ENCODE data around the gene FSTL4.

Gene FSTL4

DNA sequence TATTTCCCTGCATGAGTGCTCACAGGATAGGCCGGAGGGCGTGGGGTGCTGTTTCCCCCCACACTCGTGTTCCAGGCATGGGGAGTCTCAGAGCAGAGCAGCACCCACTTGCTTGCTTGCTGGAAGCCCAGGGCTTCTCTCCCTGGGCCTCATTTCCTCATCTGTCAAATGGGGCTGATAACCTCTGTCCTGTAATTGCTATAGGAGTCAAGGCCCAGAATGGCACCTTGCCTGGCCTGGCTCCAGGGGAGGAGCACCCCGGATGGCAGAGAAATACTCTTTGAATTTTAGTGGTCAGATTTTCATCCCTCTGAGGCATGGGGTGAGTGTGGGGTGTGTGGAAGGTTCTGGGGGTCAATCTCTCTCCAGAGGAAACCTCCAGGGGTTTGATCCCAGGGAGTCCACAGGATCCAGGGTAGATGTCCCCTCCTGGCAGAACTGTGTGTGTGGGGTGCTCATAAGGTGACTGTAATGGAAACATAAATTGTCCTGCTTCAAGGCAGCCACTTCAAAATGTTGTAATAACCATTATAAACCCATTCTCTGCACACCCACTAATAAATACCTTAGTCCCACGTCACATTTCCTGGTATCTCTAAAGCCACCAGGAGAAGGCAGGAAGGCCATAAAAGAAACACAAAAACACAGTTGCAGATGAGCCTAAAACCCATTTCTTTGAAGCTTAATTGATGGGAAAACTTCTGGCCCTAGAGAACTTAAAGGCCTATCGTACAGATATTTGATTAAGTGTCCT is 272.2 kb downstream of the FSTL4 start:
- DNase-seq: no peak
- no peak for ATAC-seq

DNA sequence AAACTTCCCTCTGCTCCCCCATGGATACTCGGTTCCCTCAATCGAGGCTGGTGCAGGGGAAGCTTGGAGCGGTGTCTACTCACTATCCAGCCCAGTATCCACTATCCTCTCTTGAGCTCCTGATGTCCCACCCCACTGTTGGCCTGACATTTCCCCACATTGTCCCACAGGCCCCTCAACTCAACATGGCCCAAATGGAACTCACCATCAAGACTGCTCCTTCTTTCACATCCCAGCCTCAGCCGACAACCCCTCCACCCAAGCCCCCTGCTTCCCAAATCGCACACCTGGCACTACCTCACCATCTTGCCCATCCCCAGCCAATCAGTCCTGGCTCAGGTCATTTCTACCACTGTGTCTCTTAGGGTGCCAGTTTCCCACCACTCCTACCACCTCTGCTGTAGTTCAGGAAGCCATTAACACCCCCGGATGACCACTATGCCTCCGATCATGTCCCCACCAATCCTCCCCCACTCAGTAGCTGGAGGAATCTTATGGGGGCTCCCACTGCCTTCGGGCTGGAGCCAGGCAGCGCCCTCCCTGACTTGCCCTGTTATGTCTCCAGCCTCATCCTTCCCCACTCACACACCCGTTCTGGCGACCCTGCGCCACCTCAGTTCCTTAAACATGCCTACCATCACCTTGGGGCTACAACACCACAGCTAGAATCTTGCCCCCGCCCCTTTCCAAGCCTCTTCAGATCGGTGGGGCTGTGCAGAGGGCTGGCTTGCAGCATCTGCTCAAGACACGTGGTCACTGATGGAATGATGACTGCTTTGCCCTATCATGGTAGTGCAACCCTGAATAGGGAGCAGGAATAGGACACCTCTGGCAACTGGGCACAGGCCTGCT is 273.6 kb downstream of the FSTL4 start:
- ATAC-seq: no peak

DNA sequence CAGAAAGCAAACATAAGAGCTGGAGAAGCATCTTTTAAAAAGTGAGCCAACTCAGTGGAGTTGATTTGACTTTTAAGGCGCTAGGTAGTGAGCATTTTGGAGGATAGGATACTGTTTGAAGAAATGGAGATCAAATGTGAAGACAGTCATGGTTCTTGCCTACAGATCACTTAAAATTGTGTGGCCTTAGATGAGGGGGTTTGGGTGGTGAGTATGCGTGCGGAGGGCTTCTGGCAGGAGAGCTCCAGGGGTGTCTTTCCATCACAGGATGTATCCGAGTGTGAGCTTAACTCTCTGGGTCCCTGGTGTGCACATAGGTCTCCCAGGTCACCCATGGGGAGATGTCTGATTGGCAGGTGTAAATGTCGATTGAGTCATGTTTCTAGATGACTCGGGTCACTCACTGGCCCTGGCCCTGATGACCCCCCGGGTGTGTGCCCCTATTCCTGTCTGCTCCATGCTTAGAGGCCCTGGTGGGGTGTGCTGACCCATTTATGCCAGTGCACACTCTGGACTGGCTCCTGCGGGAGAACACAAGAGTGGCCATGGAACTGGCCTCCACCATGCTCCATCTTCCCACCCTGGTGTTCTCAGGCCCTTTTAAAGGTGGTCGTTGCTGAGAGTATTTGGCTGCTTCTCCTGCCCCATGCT is 274.4 kb downstream of the FSTL4 start:
- DNase-seq (no peak), ATAC-seq (no peak)

More for the DNA sequence above, 273.6 kb downstream of the FSTL4 start:
- no peak for DNase-seq

DNA sequence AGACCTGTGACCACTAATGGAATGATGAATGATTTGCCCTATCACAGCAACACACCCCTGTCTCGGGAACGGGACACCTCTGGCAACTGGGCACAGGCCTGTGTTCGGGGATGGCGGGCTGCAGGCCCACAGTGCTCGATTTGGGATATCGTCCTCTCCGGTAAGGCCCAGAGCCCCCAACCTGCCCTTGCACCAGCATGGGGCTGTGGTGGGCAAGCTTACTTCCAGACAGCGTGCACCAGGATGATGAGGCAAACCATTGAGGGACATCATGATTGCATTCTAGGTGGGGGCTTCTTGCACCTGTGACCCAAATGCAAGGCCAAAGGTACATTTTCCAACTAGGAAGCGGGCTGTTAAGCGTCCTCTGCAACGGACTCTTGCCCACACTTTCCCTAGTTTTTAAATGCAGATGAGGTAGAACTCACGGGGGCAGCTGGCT is 275.4 kb downstream of the FSTL4 start:
- no peak for DNase-seq
- ATAC-seq: no peak

DNA sequence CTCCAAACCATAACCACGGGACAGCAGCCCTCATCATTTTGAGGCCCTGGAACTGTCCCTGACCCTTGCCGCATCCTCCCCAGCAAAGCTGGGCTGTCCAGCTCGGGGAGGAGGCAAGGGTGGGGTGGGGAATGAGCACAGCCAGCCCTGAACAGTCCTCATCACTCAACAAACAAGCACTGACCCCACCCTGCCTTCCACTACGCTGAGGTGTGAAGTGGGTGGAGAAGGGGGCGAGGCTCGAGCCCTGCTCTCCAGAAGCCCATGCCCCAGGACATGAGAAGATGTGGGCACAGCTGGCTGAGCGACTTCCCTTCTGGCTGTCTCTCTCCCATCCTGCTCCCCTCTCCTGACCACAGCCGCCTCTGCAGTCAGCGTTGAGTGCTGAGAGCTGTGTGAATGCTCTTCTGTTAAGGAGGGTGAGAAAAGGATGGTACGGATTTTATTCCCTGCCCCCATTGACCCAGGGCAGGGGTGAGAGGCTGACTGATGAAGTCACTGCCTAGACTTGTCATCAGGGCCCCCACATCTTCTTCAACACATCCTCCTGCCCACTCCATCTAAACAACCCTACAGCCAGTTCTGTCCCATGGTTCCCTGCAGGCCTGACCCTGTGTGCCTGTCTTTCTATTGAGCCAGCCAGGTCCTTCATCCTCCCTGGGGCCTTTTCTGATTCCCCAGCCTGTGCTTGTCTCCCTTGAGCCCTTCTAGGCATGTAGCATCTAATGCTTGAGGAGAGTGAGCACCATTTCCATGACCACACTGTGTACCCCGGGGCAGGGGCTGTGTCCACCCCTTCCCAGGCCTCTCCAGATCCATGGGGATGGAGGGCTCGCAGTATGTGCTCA is 276.0 kb downstream of the FSTL4 start:
- peak; percentile 12 for ATAC-seq
- no peak for DNase-seq

DNA sequence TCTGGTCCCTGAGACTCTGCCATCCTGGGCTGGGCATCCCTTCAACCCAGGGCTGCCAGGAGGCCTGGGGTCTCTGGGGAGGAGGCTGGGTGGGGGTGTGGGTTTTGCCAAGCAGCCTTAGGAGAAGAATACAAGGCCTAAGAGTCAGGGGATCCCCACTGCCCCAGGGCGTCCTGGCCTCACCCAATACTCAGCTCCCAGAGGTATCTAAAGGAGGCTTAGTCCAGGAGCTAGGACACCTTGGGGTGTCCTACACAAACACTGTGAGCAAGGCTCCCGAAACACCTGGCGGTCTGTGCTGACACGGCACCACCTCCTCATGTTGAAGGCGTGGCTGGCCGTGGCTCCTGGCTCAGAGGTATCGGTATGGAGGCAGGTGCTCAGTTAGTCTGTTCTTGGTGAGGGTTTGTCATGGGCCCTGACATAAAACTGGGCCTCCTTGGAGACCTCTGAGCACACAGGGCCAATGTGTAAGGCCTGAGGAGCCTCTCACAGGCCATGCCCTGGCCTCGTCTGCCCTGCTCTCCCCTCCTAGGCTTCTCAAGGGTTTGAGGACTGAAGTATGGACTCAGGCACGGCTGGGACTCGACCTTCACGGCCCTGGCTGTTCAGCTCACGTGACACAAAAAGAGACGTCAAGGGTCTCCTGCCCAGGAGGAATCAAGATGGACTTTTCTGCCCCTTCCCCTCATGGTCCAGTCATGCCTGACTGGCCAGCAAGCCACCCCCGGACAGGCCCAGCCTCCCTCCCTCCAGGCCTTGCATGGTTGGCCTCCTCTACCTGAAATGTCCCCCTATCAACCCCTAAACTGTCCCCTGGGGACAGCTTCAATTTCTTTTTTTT is 277.3 kb downstream of the FSTL4 start:
- DNase-seq: no peak
- no peak for ATAC-seq

DNA sequence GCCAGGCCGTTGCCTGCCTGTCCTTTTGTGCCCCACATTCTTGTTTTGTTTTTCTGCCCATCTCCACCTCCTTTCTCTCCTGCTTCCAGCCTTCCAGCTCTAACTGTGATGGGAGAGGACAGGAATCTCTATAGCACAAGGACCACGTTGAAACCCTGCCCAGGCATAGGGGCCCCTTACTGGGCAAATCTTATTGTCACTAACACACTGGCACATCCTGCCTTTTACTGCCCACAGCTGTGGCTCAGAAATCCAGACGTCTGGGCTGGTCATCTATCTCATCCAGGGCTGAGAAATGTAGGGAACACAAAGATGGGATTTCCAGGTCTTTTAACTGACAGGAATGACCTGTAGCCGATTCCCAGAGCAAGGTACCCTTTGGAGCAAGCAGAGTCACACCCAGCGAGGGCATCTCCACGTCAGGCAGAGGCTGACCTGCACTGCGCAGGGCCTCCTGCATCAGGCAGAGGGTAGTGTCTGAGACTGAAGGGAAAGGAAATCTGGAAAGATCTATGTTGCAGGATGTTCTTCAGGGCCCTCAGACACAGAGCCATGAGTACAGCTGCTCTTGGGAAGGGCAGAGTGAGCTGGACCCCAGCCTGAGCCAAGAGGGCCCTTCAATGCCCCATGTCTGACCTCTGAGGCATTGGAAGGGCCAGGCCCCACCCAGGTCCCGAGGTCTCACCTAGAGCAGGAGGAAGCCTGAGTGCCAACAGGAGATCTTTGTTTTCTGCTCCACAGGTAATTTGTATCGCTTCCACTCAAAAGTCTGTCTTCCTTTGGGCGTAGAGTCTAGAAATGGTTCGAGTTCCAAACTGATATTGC is 278.8 kb downstream of the FSTL4 start:
- DNase-seq: no peak
- ATAC-seq: no peak

DNA sequence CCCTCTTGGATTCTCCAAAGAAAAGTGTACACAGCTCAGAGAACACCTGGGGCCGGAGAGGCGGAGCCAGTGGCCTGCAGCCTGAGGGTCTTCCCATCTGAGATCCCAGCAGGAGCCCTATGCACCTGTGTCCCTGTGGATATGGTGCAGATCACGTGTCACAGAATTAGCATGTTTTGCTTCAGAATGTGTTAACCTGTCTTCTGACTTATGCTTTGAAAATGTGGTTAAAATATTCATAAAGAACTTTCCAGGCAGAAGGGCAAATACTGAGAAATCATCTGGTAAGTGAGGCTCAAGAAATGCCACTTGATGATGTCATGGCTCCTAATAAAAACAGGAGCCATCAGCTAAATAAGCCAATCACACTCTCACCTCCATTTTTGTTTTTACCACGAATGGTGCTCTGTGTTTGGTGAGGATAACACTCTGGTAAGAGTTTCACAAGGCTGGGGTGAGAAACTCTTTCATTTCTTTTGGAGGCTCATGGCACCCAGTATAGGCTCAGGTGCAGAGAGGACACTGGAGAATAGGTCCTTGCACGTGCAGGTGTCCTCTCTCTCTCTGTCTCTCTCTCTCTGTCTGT is 279.8 kb downstream of the FSTL4 start:
- peak; percentile 66 for ATAC-seq
- no peak for DNase-seq

DNA sequence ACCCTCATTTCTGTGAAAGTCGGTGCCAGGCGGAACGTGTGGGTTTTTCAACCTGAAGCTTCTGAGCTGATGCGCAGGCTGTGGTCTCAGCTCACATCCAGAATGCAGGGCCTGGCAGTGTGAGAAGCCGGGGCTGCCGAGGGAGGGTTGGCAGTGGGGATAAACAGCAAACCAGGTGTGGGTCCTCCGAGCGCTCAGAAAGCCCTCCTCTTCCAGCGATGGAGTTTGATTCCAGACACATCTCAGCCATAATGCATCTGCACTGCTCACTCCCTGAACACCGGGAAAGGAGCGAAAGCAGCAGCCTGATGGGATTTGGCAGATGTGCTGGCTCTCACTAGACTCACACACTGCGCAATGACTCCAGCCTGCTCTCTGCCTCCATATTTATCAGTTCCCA is 280.4 kb downstream of the FSTL4 start:
- ATAC-seq (no peak), DNase-seq (no peak)

DNA sequence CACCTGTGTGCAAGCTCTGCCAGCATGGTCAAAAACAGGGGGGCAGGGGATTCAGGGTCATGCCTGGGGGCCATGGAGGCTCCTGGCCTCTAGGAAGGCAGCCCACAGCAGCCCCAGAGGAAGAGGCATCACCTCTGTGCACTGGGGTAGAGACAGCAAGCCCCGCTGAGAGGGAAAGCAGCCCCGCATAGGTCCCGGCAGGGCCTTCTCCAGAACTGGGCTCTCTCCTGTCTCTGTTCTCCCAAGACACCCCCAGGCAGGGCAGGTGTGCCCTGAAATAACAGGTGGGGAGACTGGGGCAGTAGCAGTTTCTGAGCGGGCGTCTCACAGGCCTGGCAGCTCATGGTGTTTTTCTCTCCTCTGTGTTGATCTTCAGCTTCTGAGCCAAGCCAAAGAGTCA is 281.4 kb downstream of the FSTL4 start:
- ATAC-seq: no peak
- DNase-seq: no peak

DNA sequence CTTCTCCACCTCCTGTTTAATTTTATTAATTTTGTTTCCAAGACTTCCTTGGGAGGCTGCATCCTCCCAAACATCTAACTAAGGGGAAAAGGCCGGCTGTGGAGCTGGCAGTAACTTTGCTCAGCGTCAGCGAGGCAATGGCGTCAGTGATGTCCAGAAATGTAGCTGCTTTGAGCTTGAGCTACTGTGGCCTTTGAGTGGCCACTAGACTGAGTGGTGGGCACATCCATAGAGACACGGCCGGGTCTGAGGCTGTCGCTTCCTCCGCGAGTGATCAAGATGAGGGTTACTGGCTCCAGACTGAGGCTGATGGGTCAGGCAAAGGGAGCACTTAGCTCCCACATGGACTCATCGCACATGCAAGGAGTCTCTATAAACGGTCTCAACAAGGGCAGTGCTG is 283.5 kb downstream of the FSTL4 start:
- ATAC-seq: no peak
- DNase-seq: no peak

DNA sequence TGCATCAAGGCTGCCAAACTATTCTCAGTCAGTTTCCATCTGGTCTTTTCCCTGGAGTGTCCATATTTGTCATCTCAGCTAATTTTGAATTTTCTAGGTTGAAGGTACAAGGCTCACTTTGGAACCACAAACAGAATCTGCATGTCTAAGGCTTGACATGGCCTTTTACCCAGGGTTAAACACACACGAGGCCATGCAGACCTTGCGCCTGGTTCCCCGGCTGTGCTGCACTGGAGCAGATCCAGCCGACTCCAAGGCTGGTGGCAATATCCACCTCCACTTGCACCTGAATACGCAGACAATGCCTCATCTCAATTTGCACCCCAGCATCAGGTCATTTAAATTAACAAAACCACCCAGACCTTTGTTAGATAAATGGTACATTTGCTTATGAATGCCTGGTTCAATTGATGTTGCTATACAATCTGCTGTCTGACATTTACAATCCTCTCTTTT is 284.4 kb downstream of the FSTL4 start:
- no peak for ATAC-seq
- DNase-seq: no peak

DNA sequence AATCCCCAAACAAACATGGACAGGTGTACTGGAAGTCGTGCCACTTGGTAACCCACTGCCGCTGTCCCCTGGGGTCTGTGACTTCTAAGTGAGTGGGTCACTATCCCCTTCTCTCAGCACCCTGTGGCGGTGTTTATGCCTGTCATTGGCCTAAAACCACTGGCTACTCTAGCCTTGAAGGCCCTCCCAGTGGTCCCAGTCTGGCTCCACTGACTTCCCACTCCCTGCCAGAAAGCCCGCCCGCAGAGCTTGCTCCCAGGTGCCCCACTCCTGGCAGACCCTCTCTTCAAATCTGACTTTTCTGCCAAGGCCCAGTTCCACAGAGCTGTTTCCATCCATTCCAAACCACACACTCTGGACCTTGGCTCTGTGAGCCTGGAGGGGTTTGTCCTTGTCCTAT is 286.0 kb downstream of the FSTL4 start:
- DNase-seq: no peak
- no peak for ATAC-seq

DNA sequence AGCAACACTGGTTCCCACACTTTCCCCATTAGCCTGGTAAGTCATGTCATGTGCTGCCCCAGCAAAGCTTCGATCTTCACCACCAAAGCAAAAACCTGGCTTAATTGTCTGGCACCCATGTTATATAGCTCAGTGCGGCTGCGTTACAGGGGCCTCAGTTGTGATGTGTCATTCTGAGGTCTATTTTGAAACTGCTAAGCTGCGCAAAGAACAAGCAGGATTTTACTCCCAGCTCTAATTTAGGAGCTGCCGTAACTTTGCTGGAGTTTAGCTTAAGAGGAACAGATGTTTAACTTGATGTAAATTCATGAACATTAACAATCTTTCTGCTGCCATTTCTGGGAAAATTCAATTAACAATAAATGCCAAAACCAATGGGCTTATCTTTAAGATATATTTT is 286.5 kb downstream of the FSTL4 start:
- ATAC-seq (no peak), DNase-seq (no peak)

DNA sequence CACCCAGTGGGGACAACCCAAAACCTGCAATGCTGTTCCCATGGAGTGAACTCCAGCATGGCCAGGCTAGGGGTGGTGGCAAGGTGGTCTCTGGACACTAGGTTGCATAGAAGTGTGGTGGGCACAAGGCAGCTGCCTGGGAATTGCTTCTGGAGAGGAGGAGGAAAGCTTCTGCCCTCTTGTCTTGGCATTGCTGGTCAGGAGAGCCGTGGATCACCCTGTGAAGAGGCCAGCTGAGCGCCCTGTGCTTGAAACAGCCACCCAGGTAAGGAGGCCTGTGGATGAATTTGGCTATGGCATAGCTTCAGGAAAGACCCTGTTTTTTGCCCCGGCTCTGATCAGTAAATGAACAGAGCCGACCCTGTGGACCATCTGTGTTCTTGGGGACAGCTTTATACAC is 287.4 kb downstream of the FSTL4 start:
- DNase-seq: no peak
- ATAC-seq: no peak

DNA sequence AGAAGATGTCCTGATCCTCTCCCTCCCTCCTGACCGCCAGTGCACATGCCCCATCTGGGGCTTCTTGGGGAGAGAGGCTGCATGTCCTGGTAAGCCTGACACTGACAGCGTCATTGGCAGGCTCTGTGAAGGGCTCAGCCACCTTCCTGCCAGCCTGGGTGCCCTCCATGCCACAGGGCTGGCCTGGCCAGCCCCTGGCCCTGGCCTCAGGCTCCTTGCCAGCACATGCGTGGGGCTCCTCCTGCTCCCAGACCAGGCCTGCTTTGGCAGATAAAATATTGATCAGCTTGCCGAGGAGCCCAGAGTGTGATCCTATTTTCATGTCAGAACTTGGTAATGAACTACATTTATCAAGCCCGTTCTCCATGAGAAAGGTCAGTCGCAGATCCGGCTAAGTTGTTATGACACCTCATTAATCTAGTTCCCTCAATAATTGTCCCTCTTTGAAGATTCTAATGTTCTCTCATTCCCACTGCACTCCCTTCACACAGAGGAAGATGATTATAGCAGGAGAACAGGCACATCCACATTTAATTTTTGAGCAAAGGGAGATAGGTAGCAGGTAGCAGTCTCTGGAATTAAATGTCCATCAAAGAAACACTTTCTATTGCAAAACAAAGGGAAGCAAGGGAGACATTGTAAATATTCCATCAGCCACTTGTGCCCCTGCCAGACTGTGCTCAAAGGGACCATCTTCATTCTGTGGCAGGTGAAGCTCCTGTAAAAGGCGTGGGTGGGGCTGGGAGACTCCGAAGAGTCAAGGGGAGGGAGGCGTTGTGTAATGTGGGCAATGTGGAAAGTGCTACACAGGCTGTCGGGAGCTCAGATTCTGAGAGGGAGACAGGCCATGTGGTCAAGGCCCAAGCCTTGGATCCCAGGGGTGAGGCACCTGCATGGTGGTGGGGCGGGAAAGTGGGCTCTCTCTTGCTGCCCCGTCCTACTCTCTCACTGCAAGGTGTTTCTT is 288.6 kb downstream of the FSTL4 start:
- no peak for ATAC-seq
- DNase-seq: no peak

DNA sequence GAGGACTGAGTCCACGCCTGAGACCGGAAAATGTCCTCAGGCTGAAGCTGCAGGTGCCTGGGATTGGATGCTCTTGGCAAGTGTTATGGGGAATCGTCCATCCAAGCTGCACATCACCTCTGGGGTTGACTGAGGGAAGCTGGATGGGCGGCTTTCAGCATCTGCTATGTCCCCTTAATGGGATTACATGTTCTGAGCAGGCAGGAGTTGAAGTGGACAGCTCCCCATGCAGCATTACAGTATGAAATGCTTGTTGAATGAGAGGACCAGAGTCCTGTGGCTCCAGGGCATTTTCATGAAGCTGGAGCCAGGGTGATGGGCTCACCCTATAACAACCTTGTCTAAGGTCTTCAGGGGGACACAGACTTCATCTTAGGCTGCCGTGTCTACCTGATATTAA is 289.6 kb downstream of the FSTL4 start:
- DNase-seq: no peak

DNA sequence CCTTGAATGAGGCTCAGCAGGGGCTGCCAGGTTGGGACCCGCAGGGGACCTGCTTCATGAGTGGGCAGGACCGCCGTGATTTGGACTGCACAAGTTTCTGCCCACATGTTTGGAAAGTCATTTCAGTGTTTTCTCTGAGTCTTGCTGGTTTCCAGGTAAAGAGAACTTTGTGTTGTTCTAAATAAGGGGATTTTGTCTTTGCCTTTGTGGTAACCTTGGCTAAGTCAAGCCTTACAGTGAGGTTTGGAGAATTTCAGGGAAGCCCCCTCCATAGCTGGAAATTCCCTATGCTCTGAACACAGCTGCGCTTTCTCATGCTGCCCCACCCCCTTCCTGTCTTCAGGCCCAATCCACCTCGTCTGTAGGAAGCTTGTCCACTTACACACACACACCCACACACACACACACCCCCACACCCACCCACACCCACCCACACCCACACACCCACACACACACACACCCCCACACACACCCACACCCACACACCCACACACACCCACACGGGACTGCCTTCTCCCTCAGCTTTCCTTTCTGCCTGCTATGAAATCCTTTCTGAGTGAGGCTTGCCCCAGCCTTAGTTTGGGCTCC is 290.4 kb downstream of the FSTL4 start:
- DNase-seq (peak; percentile 62), ATAC-seq (peak; percentile 82)

More for the DNA sequence above, 289.6 kb downstream of the FSTL4 start:
- no peak for ATAC-seq

Measured in stimulated activated naive CD8-positive, alpha-beta T cell treated with anti-CD3 and anti-CD28 coated beads, Interleukin-15, Interleukin-2, amounts not matched to agents 100 U/mL and 50 U/mL, for 24 hours (primary cell).